Lower leg skin (tissue), 4 donors: ENCODE measurements around the gene SLC4A5. TPM values are rescaled to one million over a fixed set of nuclear protein-coding genes. Genes with fewer than 3 reads are reported as not detected.
"Not testable (repeated sequence)": the region's sequence is repeated elsewhere in the genome, so short reads cannot be mapped to it uniquely, and the experiment has no call there.

Source experiments
- DNase-seq, 2 donors: peaks; one replicate each; pipeline ENCODE4 v3.0.0-alpha.2; 2019; ENCODE audit warnings: low spot score in 2 of 2
- H3K4me3 ChIP-seq: fragments of 200-600 bp; sonication (generic); 2 replicates; pipeline ENCODE4 v1.5.1; 2017; ENCODE audit warnings: mild to moderate bottlenecking, low read depth; ENCODE audit not compliant: poor library complexity, severe bottlenecking
- CTCF ChIP-seq, 3 donors: fragments of 450-650 bp; IDR thresholded peaks; one replicate each; pipeline ENCODE4 v1.5.1; 2016; ENCODE audit warnings: antibody characterized with exemption in 3 of 3, mild to moderate bottlenecking in 3 of 3, moderate library complexity in 2 of 3
- POLR2A ChIP-seq, 2 donors: fragments of 450-650 bp; IDR thresholded peaks; one replicate each; pipeline ENCODE4 v1.6.1; 2016 to 2017; ENCODE audit warnings: antibody characterized with exemption in 2 of 2, mild to moderate bottlenecking in 1 of 2, moderate library complexity in 1 of 2
- WGBS, 2 donors: methylation state at CpG; one replicate each; pipeline ENCODE4 v1.1.5; 2018; 5-methylcytosine and 5-hydroxymethylcytosine counted together
- intact Hi-C: fragments of 100-400 bp; cut with DNase I; formaldehyde crosslinking; loops from one replicate; pipeline ENCODE4 v1.15.0; 2023; ENCODE audit warnings: low total_unique reads
- total RNA-seq, 4 donors: library from RNA; depleted of rRNA; stranded (reverse); fragments of >200 nt; gene quantifications; one replicate each; pipeline ENCODE4 v1.1.0, GENCODE V29; 2016

Gene SLC4A5
- total RNA-seq, 4 donors from 2014 or later: 3.0 to 5.6 (median 3.7) TPM

GRCh38 chr2:74221091-74221490 is 122.1 kb downstream of the SLC4A5 start:
- TF ChIP-seq POLR2A (IDR thresholded peaks at IDR 0.05) (no peak), CTCF (IDR thresholded peaks at IDR 0.05) (no peak)
- no peak overlapping the region for H3K4me3 ChIP-seq
- WGBS, 2 donors: 95 to 98% methylated on average over 6 of the region's 6 CpGs
- intact Hi-C loops: no loop called here
- no peak for DNase-seq

GRCh38 chr2:74219846-74220486 is 123.2 kb downstream of the SLC4A5 start:
- intact Hi-C loops: no loop called here
- 89 to 94% methylated on average over 5 of the region's 5 CpGs for WGBS, 2 donors
- DNase-seq: no peak
- no peak overlapping the region for H3K4me3 ChIP-seq
- TF ChIP-seq CTCF (IDR thresholded peaks at IDR 0.05): no peak
- TF ChIP-seq POLR2A (IDR thresholded peaks at IDR 0.05): no peak

- no peak for TF ChIP-seq POLR2A (IDR thresholded peaks at IDR 0.05)
- no peak for TF ChIP-seq CTCF (IDR thresholded peaks at IDR 0.05)
- DNase-seq: no peak
- intact Hi-C loops: no loop called here
- WGBS, 2 donors: 81 to 98% methylated on average over 2 of the region's 2 CpGs
- no peak overlapping the region for H3K4me3 ChIP-seq
Observed at GRCh38 chr2:74216642-74217041, 126.6 kb downstream of the SLC4A5 start.

- DNase-seq, intact Hi-C loops, H3K4me3 ChIP-seq: not testable (repeated sequence)
- 92 to 94% methylated on average over 6 of the region's 6 CpGs for WGBS, 2 donors
Observed at GRCh38 chr2:74215771-74216170, 127.4 kb downstream of the SLC4A5 start.

- intact Hi-C loops: no loop called here
- WGBS, 2 donors: 93% methylated on average over 3 of the region's 3 CpGs
- DNase-seq: no peak
- TF ChIP-seq CTCF (IDR thresholded peaks at IDR 0.05) (no peak), POLR2A (IDR thresholded peaks at IDR 0.05) (no peak)
- H3K4me3 ChIP-seq: no peak overlapping the region
Observed at GRCh38 chr2:74212702-74213410, 130.4 kb downstream of the SLC4A5 start.

- TF ChIP-seq CTCF (IDR thresholded peaks at IDR 0.05) (no peak), POLR2A (IDR thresholded peaks at IDR 0.05) (no peak)
- WGBS, 2 donors: 47 to 61% methylated on average over 5 to 6 of the region's 6 CpGs
- H3K4me3 ChIP-seq: no peak overlapping the region
- intact Hi-C loops: no loop called here
- peak in 1 of 2 donors; percentile 59 for DNase-seq
Observed at GRCh38 chr2:74206180-74206688, 137.0 kb downstream of the SLC4A5 start.
